Activated T-cell treated with anti-CD3 and anti-CD28 coated beads for 24 hours (primary cell): Measurements from ENCODE around the gene SLC25A43.
"Not testable (repeated sequence)": the region's sequence is repeated elsewhere in the genome, so short reads cannot be mapped to it uniquely, and the experiment has no call there.

Experiments
- DNase-seq: peaks from one replicate; pipeline ENCODE4 v3.0.0-alpha.2; 2020; ENCODE audit warnings: low read depth

SLC25A43 gene

DNA sequence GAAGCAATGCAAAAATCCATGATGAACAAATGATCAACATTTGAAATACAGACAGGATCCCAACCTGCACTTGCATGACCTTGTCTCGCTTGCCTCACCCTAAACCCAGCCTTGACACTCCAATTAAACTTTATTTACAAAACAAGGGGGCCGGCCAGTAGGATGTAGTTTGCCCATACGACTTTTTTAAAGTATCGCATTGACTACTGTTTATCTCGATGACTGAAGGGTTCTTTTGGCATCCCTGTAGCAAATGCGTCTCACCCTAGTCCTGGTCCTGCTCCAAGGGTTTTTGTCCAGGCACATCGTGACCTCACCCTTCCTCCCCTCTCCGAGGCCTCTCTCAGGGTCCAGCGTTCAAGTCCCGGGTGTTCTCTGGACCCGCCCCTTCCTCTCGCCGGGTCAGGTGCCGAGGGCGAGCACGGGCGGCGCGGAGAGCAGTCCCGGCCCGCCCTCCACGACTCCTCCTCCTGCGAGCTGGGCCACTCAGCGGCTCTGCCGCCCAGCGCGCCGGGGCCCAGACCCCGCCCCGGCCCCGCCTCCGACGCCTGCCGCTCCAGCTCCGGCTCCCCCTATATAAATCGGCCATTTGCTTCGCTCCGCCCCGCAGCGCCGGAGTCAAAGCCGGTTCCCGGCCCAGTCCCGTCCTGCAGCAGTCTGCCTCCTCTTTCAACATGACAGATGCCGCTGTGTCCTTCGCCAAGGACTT lies 68.9 kb downstream of the SLC25A43 start, which contains the start of gene SLC25A5:
SLC25A5 (plus strand) TSS at position 603 of the 709 bp plus-strand sequence; CDS start at position 675, 72 bp downstream.
- peak; percentile 72 for DNase-seq

DNA sequence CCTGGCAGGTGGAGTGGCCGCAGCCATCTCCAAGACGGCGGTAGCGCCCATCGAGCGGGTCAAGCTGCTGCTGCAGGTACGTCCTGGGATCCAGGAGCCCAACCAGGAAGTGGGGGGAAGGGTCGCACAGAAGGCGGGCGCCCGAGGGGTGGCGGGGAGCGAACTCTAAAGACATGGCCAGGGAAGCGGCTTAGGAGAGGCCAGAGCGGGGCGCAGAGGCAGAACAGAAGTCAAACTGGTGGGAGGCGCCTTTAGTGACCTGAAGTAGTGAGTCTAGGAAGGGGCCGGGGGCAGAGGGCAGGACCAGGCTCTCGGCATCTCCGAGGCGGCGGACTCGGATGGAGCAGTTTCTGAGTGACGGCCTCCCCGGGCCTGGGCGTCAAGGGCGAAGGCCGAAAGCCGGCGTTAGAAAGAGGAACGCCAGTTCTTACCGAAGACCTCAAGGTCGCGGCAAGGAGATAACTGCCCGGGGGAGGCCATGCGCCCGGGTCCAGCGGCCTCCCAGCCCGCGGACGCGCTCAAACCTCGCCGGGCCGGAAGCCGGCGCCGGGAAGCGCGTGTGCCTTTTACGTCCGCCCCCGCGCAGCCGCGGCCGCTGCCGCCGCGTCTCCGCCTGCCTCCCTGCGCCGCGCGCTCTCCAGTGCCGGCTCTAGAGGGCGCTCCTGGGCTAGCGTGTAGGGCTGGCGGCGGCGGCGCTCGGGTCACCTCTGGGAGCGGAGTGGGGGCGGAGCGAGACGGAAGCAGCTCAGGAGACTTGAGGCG lies 69.6 kb downstream of the SLC25A43 start:
- peak; percentile 78 for DNase-seq

DNA sequence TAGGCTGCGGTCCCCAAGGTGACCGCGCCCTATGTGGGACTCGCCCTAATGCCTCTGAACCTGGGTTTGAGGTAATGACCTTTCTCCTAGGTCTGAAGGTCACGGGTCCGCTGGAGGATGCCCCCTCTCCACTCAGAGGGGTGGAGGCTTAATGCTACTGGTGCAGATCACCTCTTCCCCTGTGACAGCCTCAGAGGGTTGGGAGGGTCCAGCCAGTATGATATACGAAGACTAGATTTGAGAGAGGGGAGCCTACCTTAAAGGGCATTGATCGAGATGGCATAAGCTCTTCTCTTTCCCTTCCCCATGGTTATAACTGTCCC lies 70.1 kb downstream of the SLC25A43 start:
- no peak for DNase-seq

DNA sequence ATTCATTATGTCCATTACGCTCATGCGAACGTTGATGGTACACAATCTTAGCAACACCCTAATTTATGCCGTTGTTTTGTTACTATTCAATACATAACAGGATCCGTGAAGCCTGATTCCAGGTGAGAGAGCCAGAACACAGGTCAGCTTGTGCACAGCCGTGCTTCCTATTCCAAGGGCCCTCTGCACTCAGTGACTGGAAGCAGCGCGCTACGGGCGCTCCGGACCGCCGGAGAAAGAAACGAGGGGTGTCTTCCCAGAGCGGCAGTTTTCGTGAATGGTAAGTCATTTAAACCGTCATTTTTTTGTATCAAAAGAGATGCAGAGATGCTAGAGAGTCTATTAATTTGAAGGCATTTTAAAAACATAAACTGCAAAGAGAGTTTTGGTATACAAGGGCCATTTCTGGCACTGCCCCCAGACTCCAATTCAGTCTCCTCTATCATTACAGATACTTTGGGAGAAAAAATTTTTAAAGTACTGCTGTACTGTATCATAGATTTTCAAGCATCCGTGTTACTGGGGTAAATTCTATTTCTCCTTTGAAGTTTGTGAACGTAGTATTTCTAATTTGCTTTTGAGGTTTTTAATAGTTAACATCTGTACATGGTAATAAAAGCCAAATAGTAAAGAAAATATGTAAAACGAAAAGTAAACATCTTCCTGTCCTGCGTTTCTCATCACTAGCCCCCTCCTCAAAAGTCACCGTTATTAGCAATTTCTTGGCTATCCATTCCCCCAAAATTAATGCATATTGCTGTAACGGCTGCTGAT lies 75.7 kb downstream of the SLC25A43 start:
- no peak for DNase-seq

DNA sequence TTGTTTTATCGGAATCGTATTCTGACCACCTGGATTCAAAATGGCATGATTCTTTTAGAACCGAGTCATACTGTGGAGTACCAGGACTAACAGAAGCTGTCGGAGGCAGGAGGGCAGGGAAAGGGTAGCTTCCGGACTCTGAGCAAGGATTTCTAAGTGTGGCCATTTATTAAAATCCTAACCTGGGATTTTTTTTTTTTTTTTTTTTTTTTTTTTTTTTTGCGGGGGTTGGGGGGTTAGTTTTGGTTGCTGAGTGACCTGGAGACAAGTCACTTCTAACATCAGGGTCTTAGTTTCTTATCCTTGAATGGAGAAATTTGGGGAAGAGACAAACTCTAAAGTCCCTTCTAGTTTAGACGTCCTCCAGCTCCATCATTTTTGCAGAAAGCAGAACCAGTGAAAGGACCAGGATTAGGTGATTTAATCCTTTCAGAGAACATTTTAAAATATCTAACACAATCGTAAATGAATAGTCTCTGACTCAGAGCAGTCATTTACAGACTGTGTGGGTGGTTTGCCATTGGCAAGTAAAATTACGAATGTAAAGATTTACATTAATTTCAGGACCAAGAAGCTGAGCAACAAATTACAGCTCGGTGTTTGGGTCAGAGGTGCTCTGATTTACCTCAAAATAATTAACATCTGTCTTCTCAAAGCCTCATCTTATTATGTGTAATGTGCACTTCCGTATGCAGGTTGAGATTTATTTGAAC lies 76.4 kb downstream of the SLC25A43 start:
- DNase-seq = no peak

DNA sequence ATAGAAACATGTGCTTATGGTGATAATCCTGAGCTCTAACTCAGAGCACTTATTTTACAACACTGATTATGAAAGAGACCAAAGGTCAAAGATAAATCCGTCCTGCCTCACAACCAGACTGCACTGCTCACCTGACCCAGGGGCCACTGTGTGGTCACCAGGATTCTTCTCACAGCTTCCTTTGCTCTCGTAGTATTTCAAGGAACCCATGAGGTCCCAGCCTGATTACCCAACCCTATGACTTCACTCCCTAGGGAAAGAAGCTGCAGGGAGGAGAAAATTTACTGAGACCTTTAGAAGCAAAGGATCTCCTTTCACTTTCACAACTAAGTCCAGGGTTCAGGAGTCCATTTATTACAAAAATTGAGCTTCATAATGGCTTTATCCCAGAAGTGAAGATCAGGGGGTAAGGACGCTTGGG lies 78.7 kb downstream of the SLC25A43 start:
- no peak for DNase-seq

DNA sequence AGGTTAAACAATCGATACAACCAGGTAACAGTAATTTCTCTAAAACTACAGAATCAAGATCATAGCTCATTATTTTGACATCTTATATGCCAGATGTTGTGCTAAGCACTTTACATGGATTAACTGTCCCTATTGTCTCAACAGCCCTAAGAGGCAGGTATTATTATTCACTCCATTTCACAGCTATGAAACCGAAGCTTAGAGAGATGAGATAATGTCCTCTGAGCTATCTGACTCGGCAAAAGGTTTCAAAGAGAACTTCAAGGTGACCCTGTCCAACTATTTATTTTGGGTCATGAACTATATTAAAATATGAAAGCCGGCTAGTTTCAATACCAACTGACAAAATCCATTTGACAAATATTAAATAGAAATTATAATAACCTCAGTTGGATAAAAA lies 79.4 kb downstream of the SLC25A43 start:
- no peak for DNase-seq

DNA sequence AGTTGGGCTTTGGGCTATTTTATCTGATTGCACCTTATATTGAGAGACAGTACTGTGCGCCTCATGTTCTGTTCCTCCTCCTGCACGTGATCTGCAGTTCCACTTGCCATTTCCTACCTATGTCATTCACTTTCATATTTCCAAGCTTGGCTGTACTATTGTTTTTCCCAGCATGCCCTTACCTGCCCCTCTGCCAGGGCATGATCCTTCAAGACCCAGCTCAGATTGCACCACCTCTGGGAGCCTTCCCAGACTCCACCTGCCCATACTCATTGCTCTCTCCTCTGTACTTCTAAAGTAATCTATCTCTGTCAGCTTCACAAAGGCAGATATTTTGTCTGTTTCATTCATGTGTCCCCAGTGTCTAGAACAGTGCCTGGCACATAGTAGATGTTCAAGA lies 80.7 kb downstream of the SLC25A43 start:
- no peak for DNase-seq

DNA sequence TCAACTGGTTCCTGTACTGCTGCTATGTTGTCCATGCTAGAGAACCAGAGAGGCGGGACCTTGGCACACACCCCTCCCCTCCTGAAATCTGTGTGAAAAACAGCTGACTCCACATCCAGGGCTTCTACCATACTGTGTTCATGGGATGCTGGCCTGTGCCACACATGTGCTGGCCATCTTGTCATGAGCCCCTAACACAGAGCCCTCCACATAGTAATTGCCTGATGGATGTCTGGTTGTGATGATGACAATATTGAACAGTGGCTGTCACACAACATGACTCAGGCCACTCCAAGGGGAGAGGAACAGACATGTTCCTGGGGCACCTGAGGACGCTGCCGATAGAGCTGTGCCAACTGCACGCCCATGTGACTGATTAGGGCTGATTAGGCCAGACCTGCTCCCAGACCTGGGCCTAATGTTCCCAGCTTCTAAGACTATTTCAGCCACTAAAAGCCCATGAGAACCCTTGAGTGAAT lies 82.2 kb downstream of the SLC25A43 start:
- DNase-seq = no peak

DNA sequence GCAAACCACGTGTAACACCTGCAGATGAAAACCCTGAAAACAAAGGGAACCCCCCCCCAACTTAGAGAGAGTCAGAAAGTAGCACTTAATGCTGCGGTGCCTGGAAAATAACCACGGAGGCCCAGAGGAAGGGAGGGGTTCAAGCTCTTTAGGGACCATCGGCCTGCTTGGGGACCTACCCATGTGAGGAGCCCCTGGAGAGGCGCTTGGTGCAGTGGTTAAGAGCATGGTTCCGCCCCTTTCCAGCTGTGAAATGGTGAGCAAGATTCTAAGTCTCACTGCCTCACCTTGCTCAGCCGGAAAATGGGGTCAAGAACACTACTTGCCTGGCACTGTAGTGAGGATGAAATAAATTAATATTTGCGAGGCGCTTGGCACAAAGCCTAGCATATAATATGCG lies 82.9 kb downstream of the SLC25A43 start:
- DNase-seq = no peak

DNA sequence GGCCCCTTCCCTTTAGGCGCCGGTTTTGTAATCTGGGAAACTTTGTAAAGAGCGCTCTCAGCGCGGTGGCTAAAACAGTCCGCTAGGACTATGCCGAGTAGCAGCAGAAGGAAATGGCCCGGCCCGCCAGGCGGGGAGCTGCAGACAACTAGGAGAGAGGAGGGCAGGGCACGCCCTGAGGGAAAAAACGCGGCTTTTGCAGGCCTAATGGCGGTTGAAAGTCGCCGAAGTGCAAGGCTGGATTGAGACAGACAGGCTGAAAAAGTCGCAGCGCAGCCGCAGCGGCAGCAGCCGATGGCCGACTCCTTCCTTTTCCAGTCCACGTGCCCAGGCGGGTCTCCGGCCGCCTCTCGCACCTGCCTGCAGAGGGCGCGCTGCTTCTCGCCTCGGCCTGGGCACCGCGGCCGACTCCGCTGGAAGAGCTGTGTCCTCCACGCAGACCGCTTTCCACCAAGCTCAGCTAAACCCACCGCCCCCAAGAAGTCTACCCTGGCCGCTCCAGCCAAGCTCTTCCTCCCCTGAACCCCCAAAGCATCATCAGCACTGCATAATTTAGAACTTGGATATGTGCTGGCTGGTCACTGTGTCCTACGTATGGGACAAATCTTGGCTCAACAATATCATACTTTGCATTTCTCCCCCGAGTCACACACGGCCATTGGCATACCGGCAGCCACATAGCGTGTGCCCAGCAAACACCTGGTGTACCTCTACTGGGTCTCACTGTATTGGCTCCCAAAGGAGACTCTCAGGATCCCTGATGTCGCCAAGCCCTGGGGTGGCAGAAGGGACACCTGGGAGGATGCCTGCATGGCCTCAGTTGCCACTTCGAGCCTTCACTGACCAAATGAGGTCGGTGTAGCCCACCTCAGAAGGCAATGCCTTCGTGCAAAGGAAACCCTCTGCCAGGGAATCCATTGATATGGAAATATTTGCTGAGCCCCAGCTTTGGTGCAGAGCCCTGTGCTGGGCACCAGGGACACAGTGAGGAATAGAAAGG lies 83.6 kb downstream of the SLC25A43 start:
- DNase-seq = peak; percentile 43

DNA sequence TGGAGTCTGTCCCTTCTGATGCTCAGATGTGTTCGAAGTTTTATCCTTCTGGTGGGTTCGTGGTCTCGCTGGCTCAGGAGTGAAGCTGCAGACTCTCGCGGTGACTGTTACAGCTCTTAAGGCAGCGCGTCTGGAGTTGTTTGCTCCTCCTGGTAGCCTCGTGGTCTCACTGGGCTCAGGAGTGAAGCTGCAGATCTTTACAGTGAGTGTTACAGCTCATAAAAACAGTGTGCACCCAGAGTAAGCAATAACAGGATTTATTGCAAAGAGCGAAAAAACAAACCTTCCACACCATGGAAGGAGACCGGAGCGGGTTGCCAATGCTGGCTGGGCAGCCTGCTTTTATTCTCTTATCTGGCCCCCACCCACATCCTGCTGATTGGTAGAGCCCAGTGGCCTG lies 87.6 kb downstream of the SLC25A43 start:
- DNase-seq = no peak

DNA sequence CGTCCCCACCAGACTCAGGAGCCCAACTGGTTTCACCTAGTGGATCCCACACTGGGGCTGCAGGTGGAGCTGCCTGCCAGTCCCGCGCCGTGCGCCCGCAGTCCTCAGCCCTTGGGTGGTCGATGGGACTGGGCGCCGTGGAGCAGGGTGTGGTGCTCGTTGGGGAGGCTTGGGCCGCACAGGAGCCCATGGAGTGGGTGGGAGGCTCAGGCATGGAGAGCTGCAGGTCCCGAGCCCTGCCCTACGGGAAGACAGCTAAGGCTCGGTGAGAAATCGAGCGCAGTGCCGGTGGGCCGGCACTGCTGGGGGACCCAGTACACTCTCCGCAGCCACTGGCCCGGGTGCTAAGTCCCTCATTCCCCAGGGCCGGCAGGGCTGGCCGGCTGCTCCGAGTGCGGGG lies 88.6 kb downstream of the SLC25A43 start:
- not testable (repeated sequence) for DNase-seq

DNA sequence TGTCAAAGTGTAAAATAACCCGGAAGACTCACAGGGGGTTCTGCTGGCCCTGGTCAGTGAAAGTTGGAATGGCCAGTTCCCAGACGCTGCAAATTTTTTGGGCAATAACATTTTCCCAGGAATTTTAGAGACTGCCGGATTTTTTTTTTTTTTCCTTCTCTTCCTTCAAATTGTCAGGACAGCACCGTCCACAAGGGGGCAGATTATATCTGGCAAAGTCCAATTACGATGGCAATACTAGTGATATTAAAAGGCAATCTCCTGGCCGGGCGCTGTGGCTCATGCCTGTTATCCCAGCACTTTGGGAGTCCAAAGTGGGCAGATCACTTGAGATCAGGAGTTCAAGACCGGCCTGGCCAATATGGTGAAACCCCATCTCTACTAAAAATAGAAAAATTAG lies 89.6 kb downstream of the SLC25A43 start:
- no peak for DNase-seq

DNA sequence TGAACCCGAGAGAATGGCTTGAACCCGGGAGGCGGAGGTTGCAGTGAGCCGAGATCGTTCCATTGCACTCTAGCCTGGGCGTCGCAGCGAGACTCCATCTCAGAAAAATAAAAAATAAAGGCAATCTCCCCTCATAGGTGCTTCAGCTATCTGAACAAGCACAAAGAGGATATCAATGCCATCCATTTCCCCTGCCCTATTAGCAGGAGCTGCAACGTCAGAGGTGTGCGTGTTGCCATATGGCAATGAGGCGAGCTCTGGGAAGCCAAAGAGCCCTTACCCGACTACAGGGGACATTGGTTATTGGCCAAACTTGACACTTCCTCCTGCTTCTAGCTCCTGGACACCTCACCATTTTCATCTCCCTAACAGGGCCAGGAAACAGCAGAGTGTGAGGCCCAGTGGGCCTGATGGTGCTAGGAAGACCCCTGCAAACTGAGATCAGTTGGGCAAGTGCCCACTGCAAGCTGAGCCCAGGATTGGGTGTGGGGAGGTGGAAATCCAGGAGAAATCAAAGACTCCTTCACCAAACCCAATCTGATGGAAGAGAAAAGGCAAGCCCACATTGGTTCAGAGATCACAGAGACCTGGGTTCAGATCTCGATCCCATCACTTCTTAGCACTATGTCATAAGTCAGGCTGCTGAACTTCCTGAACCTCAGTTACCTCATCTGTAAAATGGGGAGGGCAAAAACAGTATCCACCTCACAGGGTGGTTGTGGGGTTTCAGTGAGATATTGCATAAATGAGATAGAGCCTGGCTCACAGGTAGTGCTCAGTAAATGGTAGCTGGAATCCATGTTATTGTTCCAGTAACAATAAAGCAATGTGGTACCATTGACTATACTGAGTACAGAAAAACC lies 90.3 kb downstream of the SLC25A43 start:
- DNase-seq = no peak

DNA sequence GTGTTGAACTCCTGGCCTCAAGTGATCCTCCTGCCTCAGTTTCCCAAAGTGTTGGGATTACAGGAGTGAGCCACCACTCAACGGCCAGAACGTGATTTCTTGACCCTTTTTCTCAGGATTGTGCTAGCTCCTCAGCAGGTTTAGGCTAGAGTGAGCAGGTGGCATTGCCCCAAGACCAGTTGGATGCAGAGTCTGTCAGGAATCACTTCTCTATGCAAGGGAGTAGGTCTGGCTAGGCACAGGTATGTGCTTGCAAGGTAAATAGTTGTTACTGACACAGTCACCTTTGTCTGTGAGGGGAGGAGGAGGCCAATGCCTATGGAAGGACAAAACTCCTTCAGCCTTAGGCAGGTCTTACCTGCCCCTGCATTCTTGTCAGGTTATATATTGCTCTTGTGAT lies 93.3 kb downstream of the SLC25A43 start:
- DNase-seq = no peak

DNA sequence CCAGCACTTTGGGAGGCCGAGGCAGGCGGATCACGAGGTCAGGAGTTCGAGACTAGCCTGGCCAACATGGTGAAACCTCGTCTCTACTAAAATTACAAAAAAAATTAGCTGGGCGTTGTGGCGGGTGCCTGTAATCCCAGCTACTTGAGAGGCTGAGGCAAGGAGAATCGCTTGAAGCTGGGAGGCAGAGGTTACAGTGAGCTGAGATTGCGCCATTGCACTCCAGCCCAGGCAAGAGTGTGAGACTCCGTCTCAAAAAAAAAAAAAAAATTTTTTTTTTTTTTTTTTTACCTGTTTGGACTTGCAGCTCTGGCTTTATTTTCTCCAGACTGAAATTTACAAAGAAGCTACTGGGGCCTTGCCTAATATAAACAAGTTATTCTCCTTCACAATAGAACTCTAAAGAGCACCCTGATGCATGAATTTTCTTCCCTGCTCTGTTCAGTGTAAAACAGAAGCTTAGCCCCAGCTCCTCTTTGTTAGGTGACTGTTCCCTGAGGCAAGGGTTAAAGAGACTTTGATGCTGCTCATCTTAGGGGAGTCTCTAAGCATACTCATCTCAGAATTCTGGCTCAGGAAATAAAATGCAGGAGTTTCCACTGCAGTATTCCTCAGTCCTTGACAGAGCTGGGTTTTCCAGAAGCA lies 94.8 kb downstream of the SLC25A43 start:
- DNase-seq = not testable (repeated sequence)

DNA sequence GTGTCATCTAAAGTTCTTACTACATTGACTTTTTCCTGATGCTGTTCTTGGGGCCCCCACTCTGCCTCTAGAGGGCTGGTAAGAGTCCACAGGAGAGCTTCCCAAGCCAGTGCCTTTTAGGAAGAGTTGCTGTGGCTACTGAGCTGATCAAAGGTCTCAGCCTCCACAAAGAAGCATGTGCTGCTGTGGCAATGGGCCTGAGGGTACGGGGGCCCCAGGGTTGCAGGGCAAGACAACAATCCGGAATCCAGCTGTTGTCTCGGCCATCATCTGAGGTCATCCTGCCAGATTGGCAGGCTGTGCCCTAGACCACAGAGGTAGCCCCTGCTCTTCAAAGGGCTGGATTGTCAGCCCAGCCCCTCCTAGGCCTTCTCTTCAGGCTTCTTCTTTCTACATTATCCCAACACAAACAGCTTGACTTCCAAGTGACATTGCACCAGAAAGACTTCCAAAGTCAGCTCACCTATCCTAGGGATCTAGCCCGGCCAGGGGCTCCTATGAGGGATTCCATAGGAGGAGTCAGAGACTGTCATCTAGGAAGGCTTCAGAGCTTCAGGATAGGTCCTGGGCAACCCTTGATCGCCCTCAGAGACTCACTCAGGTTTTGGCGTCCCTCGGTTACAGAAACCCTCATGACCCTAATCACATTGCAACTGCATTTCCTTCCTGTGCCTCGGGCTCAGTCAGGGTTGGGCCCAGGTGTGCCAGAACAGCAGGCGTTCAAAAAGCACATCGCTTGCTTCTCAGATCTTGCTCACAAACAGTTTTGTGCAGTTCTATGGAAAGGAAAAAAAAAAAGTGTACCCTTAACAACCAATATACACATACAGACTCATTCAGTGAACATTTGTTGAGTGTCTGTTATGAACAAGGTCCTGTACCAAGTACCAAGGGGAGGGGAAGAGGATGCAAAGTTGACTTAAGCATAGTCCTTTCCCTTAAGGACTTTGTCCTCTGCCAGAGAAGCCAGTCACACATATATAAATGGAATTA lies 96.9 kb downstream of the SLC25A43 start:
- DNase-seq = no peak
